HEK293T (cell line): ENCODE data around the gene RNF130.

ENCODE experiments used
- CTCF ChIA-PET: fragments of 350-600 bp; formaldehyde crosslinking; extraction: SDS; loops from one replicate; lab custom pipeline; 2021; ENCODE audit warnings: antibody characterized with exemption, inconsistent platforms; lab: Yijun Ruan, JAX
- POLR2A ChIA-PET: fragments of 350-600 bp; formaldehyde crosslinking; extraction: SDS; loops from one replicate; lab custom pipeline; 2020; ENCODE audit warnings: antibody characterized with exemption, inconsistent platforms; lab: Yijun Ruan, JAX
- DNase-seq: peaks from one replicate; pipeline ENCODE4 v3.0.0; 2012; ENCODE audit warnings: mixed read lengths; ENCODE audit errors: extremely low spot score
- ARNT ChIP-seq: fragments of 450-650 bp; IDR thresholded peaks from 2 replicates; pipeline ENCODE4 v1.6.1; 2017; ENCODE audit warnings: mild to moderate bottlenecking
- BHLHE40 ChIP-seq: fragments of 450-650 bp; IDR thresholded peaks from 2 replicates; pipeline ENCODE4 v1.6.1; 2016; ENCODE audit warnings: mild to moderate bottlenecking, moderate library complexity, borderline replicate concordance
- CTBP1 ChIP-seq: fragments of 450-650 bp; IDR thresholded peaks from 2 replicates; pipeline ENCODE4 v1.6.1; 2016; ENCODE audit warnings: borderline replicate concordance
- ELF4 ChIP-seq: fragments of 450-650 bp; IDR thresholded peaks from 2 replicates; pipeline ENCODE4 v1.6.1; 2017; ENCODE audit warnings: antibody characterized with exemption
- FOXA1 ChIP-seq: fragments of 450-650 bp; IDR thresholded peaks from 2 replicates; pipeline ENCODE4 v1.6.1; 2016; ENCODE audit warnings: mild to moderate bottlenecking
- FOXK2 ChIP-seq: fragments of 450-650 bp; IDR thresholded peaks from 2 replicates; pipeline ENCODE4 v1.6.1; 2016; ENCODE audit warnings: mild to moderate bottlenecking
- FOXM1 ChIP-seq: fragments of 450-650 bp; IDR thresholded peaks from 2 replicates; pipeline ENCODE4 v1.6.1; 2017; ENCODE audit warnings: mild to moderate bottlenecking, borderline replicate concordance
- HDGF ChIP-seq: fragments of 450-650 bp; IDR thresholded peaks from 2 replicates; pipeline ENCODE4 v1.6.1; 2017; ENCODE audit warnings: antibody characterized with exemption, borderline replicate concordance
- L3MBTL2 ChIP-seq: fragments of 450-650 bp; conservative IDR thresholded peaks from 2 replicates; pipeline ENCODE4 v1.6.1; 2016; ENCODE audit warnings: mild to moderate bottlenecking
- LEF1 ChIP-seq: fragments of 450-650 bp; IDR thresholded peaks from 2 replicates; pipeline ENCODE4 v1.6.1; 2017; ENCODE audit warnings: mild to moderate bottlenecking, borderline replicate concordance
- NFRKB ChIP-seq: fragments of 450-650 bp; IDR thresholded peaks from 2 replicates; pipeline ENCODE4 v1.6.1; 2016; ENCODE audit warnings: mild to moderate bottlenecking, moderate library complexity
- SP1 ChIP-seq: fragments of 450-650 bp; IDR thresholded peaks from 2 replicates; pipeline ENCODE4 v1.6.1; 2017
- SUZ12 ChIP-seq: fragments of 450-650 bp; IDR thresholded peaks from 2 replicates; pipeline ENCODE4 v1.6.1; 2016; ENCODE audit warnings: mild to moderate bottlenecking
- TARDBP ChIP-seq: fragments of 450-650 bp; IDR thresholded peaks from 2 replicates; pipeline ENCODE4 v1.6.1; 2016
- ZNF384 ChIP-seq: fragments of 450-650 bp; IDR thresholded peaks from 2 replicates; pipeline ENCODE4 v1.6.1; 2016
- TF ChIP-seq, protein P1 (sequence below): fragments of 450-650 bp; IDR thresholded peaks from 2 replicates; pipeline ENCODE4 v1.6.1; 2016

RNF130 gene

DNA sequence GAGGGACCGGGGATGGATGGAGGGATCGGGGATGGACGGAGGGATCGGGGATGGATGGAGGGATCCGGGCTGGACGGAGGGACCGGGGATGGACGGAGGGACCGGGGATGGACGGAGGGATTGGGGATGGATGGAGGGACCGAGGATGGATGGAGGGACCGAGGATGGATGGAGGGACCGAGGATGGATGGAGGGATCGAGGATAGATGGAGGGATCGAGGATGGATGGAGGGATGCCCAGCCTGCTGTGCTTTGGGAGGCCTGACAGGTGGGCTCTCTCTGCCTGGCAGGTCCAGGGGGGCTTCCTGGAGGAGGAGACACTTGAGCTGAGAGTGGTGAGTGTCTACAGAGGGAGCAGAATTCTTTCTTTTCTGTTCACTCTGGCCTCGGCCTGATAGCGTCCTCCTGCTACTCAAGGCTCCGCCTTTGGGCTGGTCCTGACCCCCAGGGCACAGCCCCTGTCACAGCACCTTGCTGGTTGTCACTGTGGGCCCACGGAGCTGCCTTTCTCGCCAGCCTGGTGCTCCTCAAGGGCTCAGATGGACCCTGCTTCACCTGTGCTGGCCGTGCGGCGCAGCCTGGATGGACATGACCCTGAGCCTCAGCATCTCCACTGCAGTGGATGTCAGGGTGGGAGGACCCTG, 42.2 kb upstream of the RNF130 start:
- no peak for TF ChIP-seq ELF4
- no peak for TF ChIP-seq SP1
- TF ChIP-seq CTBP1, result no peak
- no peak for TF ChIP-seq ARNT
- no peak for TF ChIP-seq TARDBP
- no peak for TF ChIP-seq FOXA1
- no peak for TF ChIP-seq FOXM1
- TF ChIP-seq SUZ12, result no peak
- no peak for TF ChIP-seq FOXK2
- no peak for TF ChIP-seq NFRKB
- TF ChIP-seq, protein P1, sequence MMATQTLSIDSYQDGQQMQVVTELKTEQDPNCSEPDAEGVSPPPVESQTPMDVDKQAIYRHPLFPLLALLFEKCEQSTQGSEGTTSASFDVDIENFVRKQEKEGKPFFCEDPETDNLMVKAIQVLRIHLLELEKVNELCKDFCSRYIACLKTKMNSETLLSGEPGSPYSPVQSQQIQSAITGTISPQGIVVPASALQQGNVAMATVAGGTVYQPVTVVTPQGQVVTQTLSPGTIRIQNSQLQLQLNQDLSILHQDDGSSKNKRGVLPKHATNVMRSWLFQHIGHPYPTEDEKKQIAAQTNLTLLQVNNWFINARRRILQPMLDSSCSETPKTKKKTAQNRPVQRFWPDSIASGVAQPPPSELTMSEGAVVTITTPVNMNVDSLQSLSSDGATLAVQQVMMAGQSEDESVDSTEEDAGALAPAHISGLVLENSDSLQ, result no peak
- no peak for TF ChIP-seq BHLHE40
- no peak for TF ChIP-seq L3MBTL2
- no peak for TF ChIP-seq ZNF384
- no peak for TF ChIP-seq HDGF
- TF ChIP-seq LEF1, result no peak
- ChIA-PET POLR2A (no interaction called here), CTCF (no interaction called here)
- no peak for DNase-seq

DNA sequence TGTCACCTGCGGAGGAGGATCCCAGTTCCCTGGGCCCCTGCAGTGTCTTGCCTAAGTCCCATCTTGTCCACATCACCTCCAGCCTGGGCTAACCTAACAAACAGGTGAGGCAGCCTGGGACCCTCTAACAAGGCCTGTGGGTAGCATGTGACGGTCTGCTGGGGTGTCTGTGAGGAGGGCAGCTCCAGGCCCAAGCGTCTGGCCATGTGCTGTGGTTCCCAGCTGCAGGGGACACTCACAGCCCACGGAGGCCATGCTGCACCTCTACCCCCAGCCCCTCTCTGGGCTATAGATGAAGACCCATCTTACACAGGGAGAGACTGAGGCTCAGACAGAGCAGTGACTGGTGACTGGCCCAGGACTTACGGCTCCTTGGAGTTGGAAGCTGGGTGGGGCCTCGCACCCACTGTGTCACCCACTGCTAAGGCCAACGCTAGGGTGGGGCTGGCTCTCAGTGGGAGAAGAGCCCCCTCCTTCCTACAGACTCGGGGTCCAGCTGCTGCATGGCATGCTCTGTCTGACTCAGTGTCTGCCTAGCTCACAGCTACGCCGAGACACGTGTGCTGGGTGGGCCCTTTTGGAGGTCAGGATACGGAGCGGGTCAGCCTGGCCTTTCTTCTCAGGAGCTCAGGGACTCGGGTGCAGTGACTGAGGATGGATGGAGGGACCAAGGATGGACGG, 40.8 kb upstream of the RNF130 start:
- TF ChIP-seq HDGF (no peak), FOXK2 (no peak), SP1 (no peak), TARDBP (no peak), LEF1 (no peak), ARNT (no peak), FOXA1 (no peak), BHLHE40 (no peak), ELF4 (no peak), CTBP1 (no peak), FOXM1 (no peak), L3MBTL2 (no peak), SUZ12 (no peak), ZNF384 (no peak), NFRKB (no peak)
- TF ChIP-seq, protein P1, result no peak
- POLR2A ChIA-PET, result no interaction called here
- CTCF ChIA-PET, result no interaction called here
- DNase-seq, result no peak

DNA sequence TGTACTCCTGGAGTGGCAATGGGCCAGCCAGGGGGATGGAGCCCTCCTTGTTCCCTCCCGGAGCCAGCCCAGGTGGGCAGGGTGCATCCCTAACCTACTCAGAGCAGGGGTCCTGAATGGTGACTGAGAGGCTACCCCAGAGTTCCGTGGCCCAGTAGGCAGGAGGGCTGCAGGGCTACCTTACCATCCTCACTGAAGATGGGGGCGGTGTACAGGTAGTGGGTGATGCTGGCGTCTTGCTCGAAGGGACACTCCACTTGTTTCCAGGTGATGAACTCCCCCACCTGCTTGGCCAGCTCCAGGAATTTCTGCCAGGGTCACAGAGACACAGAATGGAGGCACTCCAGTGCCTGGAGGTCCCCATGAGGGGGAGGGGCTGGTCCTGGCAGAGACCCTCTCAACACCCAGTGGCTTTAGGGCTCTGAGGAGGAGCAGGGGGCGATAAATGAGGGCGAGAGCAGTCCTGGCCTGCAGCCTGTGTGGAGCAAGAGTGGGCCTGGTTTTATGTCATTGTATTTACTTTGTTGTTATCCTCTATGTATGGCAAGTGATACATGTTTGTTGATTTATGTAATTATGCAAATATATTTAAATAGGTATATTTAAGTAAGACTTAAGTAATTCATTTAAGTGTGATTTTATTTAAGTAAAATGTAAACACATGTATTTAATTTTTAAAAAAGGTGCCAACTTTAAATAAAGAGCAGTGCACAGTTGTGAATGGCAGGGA, 39.9 kb upstream of the RNF130 start:
- no peak for DNase-seq
- ChIA-PET POLR2A (no interaction called here), CTCF (no interaction called here)
- TF ChIP-seq NFRKB (no peak), ZNF384 (no peak), ARNT (no peak)

DNA sequence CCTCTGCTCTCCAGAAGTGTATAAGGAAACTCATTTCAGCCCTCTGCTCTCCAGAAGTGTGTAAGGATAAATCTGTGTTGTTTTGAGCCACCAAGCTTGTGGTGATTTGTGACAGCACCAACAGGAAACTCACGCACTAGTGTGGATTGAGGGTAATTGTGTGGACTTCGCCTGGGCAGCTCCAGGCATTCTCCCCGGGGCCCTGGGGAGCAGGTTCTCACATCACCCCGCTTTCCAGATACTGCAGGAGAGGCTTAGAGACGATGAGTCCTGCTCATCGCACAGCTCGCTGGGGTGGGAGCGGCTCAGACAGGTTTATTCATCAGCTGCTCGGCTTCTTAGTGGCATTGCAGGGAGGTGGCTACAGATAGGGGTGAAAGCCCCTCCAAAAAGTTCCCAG, 38.4 kb upstream of the RNF130 start:
- no peak for TF ChIP-seq FOXA1
- no peak for TF ChIP-seq FOXM1
- no peak for TF ChIP-seq SP1
- TF ChIP-seq BHLHE40, result no peak
- TF ChIP-seq ZNF384, result no peak
- no peak for TF ChIP-seq ELF4
- no peak for TF ChIP-seq CTBP1
- TF ChIP-seq HDGF, result no peak
- no peak for DNase-seq
- CTCF ChIA-PET, result no interaction called here
- POLR2A ChIA-PET, result no interaction called here

DNA sequence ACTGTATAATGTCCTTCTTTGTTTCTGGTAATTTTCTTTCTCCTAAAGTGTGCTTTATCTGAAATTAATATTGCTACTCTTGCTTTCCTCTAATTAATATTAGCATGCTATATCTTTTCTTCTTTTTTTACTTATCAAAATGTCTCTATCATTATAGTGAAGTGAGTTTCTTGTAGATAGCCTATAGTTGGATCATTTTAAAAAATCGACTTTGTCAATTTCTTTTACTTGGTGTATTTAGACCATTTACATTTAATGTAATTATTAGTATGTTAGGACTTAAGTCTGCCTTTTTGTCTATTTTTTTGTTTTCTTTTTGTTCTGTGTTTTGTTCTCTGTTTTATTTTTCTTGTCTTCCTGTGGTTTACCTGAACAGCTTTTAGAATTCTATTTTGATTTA, 35.4 kb upstream of the RNF130 start:
- TF ChIP-seq LEF1 (no peak), HDGF (no peak), TARDBP (no peak), BHLHE40 (no peak), CTBP1 (no peak), FOXM1 (no peak), SUZ12 (no peak)
- TF ChIP-seq, protein P1, result no peak
- CTCF ChIA-PET, result interaction anchor here (0.6 kb wide), 1 partner anchor 17 kb away, joined by 3 read pairs; no protein-coding TSS in a partner anchor
- POLR2A ChIA-PET, result no interaction called here
- no peak for DNase-seq
